Breast epithelium (tissue), 4 donors: Measurements from ENCODE around the gene ASCC1. TPM values are rescaled to one million over a fixed set of nuclear protein-coding genes. Genes with fewer than 3 reads are reported as not detected.

ENCODE experiments used
- DNase-seq, 2 donors: peaks; one replicate each; pipeline ENCODE4 v3.0.0-alpha.2; 2019; ENCODE audit warnings: low spot score in 2 of 2
- H3K27ac ChIP-seq, 2 donors: fragments of 200-600 bp; sonication (generic) in 1 of 2; one replicate each; pipeline ENCODE4 v1.5.1; 2016 to 2019; ENCODE audit warnings: mild to moderate bottlenecking in 1 of 2
- H3K27me3 ChIP-seq, 2 donors: fragments of 200-600 bp; sonication (generic) in 1 of 2; one replicate each; pipeline versions ENCODE4 v1.5.1 to v1.6.0; 2017 to 2019; ENCODE audit warnings: control low read depth in 1 of 2, mild to moderate bottlenecking in 1 of 2
- H3K36me3 ChIP-seq: fragments of 200-600 bp; one replicate; pipeline ENCODE4 v1.5.1; 2019
- H3K4me1 ChIP-seq, 2 donors: fragments of 200-600 bp; sonication (generic); one replicate each; pipeline ENCODE4 v1.5.1; 2016 to 2019; ENCODE audit warnings: control low read depth in 1 of 2
- H3K4me3 ChIP-seq, 3 donors: fragments of 200-600 bp; sonication (generic); 1 replicate in 2 of 3; 2 replicates in 1 of 3; pipeline ENCODE4 v1.5.1; 2016 to 2019; ENCODE audit warnings: mild to moderate bottlenecking in 3 of 3, moderate library complexity in 2 of 3
- H3K9me3 ChIP-seq, 2 donors: fragments of 200-600 bp; sonication (generic) in 1 of 2; one replicate each; pipeline ENCODE4 v1.5.1; 2016 to 2019; ENCODE audit warnings: control low read depth in 1 of 2
- CTCF ChIP-seq, 3 donors: fragments of 450-650 bp; IDR thresholded peaks; one replicate each; pipeline ENCODE4 v1.5.1; 2016 to 2017; ENCODE audit warnings: antibody characterized with exemption in 3 of 3, mild to moderate bottlenecking in 3 of 3, moderate library complexity in 3 of 3
- POLR2A ChIP-seq: fragments of 450-650 bp; IDR thresholded peaks from one replicate; pipeline ENCODE4 v1.6.1; 2016; ENCODE audit warnings: antibody characterized with exemption, mild to moderate bottlenecking, moderate library complexity
- POLR2AphosphoS5 ChIP-seq, 3 donors: sonication (generic); formaldehyde crosslinking; IDR thresholded peaks; one replicate each; pipeline ENCODE4 v1.6.1; 2017; ENCODE audit warnings: antibody characterized with exemption in 3 of 3
- intact Hi-C: fragments of 100-400 bp; cut with DNase I; formaldehyde crosslinking; loops from one replicate; pipeline ENCODE4 v1.15.1; 2023; ENCODE audit warnings: low total_unique reads
- total RNA-seq, 3 donors: library from RNA; depleted of rRNA; stranded (reverse); fragments of >200 nt; gene quantifications; one replicate each; pipeline ENCODE4 v1.1.0, GENCODE V29; 2016

The ASCC1 gene
- total RNA-seq, 3 donors from 2014 or later = 28.5 to 42.9 (median 29.6) TPM

- Histone ChIP-seq H3K4me3 (no peak overlapping the region), H3K9me3 (no peaks in the 10 kb centered on the region), H3K4me1 (no peaks in the 10 kb centered on the region), H3K27me3 (no peaks in the 10 kb centered on the region), H3K36me3 (no peaks in the 10 kb centered on the region), H3K27ac (no peak overlapping the region)
- TF ChIP-seq POLR2AphosphoS5 (IDR thresholded peaks at IDR 0.05) (no peak), CTCF (IDR thresholded peaks at IDR 0.05) (no peak), POLR2A (no peak)
- DNase-seq = no peak
- intact Hi-C loops = no loop called here
Measured at GRCh38 chr10:72184156-72184555, 31.9 kb downstream of the ASCC1 start.

- H3K27me3 ChIP-seq = no peaks in the 10 kb centered on the region
- intact Hi-C loops = no loop called here
- H3K9me3 ChIP-seq = no peaks in the 10 kb centered on the region
- H3K36me3 ChIP-seq = no peaks in the 10 kb centered on the region
- no peak overlapping the region for H3K4me3 ChIP-seq
- no peak for TF ChIP-seq POLR2A
- no peak for TF ChIP-seq POLR2AphosphoS5 (IDR thresholded peaks at IDR 0.05)
- no peak for TF ChIP-seq CTCF (IDR thresholded peaks at IDR 0.05)
- H3K27ac ChIP-seq = no peak overlapping the region
- no peak for DNase-seq
- no peaks in the 10 kb centered on the region for H3K4me1 ChIP-seq
Measured at GRCh38 chr10:72177454-72177853, 38.6 kb downstream of the ASCC1 start.

- H3K36me3 ChIP-seq = no peaks in the 10 kb centered on the region
- H3K27ac ChIP-seq = no peak overlapping the region
- no peaks in the 10 kb centered on the region for H3K27me3 ChIP-seq
- intact Hi-C loops = no loop called here
- H3K4me3 ChIP-seq = no peak overlapping the region
- DNase-seq = no peak
- no peaks in the 10 kb centered on the region for H3K4me1 ChIP-seq
- H3K9me3 ChIP-seq = no peaks in the 10 kb centered on the region
- TF ChIP-seq POLR2A (no peak), CTCF (IDR thresholded peaks at IDR 0.05) (no peak), POLR2AphosphoS5 (IDR thresholded peaks at IDR 0.05) (no peak)
Measured at GRCh38 chr10:72176701-72177100, 39.4 kb downstream of the ASCC1 start.

DNA sequence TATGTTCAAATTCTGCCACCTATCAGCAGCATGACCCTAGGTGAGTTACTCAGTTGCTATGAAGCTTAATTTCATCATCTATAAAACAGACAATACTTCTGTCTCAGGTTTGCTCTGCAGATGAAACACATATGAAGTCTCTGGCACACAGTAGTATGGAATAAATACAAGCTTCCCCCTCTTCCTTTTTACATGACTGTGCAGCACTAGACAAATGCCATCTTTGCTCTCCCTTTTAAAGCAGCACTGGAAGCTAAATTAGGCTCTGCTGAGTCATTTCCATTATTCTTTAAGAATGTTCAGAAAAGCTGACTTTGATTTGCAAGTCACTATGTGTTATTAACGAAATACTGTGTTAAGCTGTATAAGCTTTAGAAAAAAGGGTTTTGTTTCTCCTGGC, 40.9 kb downstream of the ASCC1 start:
- no peaks in the 10 kb centered on the region for H3K27me3 ChIP-seq
- TF ChIP-seq POLR2AphosphoS5 (IDR thresholded peaks at IDR 0.05) (no peak), POLR2A (no peak), CTCF (IDR thresholded peaks at IDR 0.05) (no peak)
- no peaks in the 10 kb centered on the region for H3K36me3 ChIP-seq
- H3K27ac ChIP-seq = no peak overlapping the region
- intact Hi-C loops = no loop called here
- H3K9me3 ChIP-seq = no peaks in the 10 kb centered on the region
- no peak overlapping the region for H3K4me3 ChIP-seq
- no peaks in the 10 kb centered on the region for H3K4me1 ChIP-seq
- DNase-seq = no peak

GRCh38 chr10:72174297-72174662, 41.8 kb downstream of the ASCC1 start:
- no peaks in the 10 kb centered on the region for H3K4me1 ChIP-seq
- intact Hi-C loops = no loop called here
- H3K27me3 ChIP-seq = no peaks in the 10 kb centered on the region
- no peaks in the 10 kb centered on the region for H3K36me3 ChIP-seq
- no peak overlapping the region for H3K4me3 ChIP-seq
- no peak for TF ChIP-seq CTCF (IDR thresholded peaks at IDR 0.05)
- DNase-seq = no peak
- no peak overlapping the region for H3K27ac ChIP-seq
- no peaks in the 10 kb centered on the region for H3K9me3 ChIP-seq
